Tibial nerve (tissue), 4 donors: ENCODE data around the gene SCFD1. TPM values are rescaled to one million over a fixed set of nuclear protein-coding genes. Genes with fewer than 3 reads are reported as not detected.

ENCODE experiments used
- DNase-seq, 2 donors: peaks; one replicate each; pipeline ENCODE4 v3.0.0-alpha.2; 2019; ENCODE audit warnings: low spot score in 2 of 2
- H3K27ac ChIP-seq, 4 donors: fragments of 200-600 bp; sonication (generic) in 3 of 4; one replicate each; pipeline ENCODE4 v1.5.1; 2017 to 2019; ENCODE audit warnings: mild to moderate bottlenecking in 1 of 4
- H3K27me3 ChIP-seq, 2 donors: fragments of 200-600 bp; sonication (generic) in 1 of 2; one replicate each; pipeline versions ENCODE4 v1.5.1 to v1.6.0; 2017 to 2019
- H3K36me3 ChIP-seq, 3 donors: fragments of 200-600 bp; sonication (generic); one replicate each; pipeline ENCODE4 v1.5.1; 2018 to 2019
- H3K4me1 ChIP-seq, 4 donors: fragments of 200-600 bp; sonication (generic) in 3 of 4; one replicate each; pipeline ENCODE4 v1.5.1; 2017 to 2019
- H3K4me3 ChIP-seq, 4 donors: fragments of 200-600 bp; sonication (generic) in 3 of 4; one replicate each; pipeline ENCODE4 v1.5.1; 2017 to 2019; ENCODE audit warnings: mild to moderate bottlenecking in 1 of 4, moderate library complexity in 1 of 4
- H3K9me3 ChIP-seq, 4 donors: fragments of 200-600 bp; sonication (generic) in 3 of 4; one replicate each; pipeline ENCODE4 v1.5.1; 2017 to 2019
- EP300 ChIP-seq, 2 donors: sonication (generic); formaldehyde crosslinking; IDR thresholded peaks; one replicate each; pipeline ENCODE4 v1.6.1; 2017; ENCODE audit warnings: antibody characterized with exemption in 2 of 2, mild to moderate bottlenecking in 1 of 2
- POLR2A ChIP-seq, 2 donors: fragments of 450-650 bp; IDR thresholded peaks; one replicate each; pipeline ENCODE4 v1.6.1; 2017; ENCODE audit warnings: antibody characterized with exemption in 2 of 2, mild to moderate bottlenecking in 2 of 2, moderate library complexity in 2 of 2
- WGBS, 2 donors: methylation state at CpG; one replicate each; pipeline ENCODE4 v1.1.5; 2018; 5-methylcytosine and 5-hydroxymethylcytosine counted together
- total RNA-seq, 4 donors: library from RNA; depleted of rRNA; stranded (reverse); fragments of >200 nt; gene quantifications; one replicate each; pipeline ENCODE4 v1.1.0, GENCODE V29; 2016
- TF ChIP-seq, protein P1 (sequence below), 5 experiments: fragments of 200-600 bp in 3 of 5; fragments of 450-650 bp in 2 of 5; sonication (generic) in 3 of 5; IDR thresholded peaks; one replicate each; pipeline ENCODE4 v1.5.1; 2016 to 2019; ENCODE audit warnings: antibody characterized with exemption in 5 of 5, mild to moderate bottlenecking in 3 of 5, moderate library complexity in 2 of 5

Gene SCFD1
- total RNA-seq, 4 donors from 2014 or later, result 44.1 to 131 (median 75.0) TPM

DNA sequence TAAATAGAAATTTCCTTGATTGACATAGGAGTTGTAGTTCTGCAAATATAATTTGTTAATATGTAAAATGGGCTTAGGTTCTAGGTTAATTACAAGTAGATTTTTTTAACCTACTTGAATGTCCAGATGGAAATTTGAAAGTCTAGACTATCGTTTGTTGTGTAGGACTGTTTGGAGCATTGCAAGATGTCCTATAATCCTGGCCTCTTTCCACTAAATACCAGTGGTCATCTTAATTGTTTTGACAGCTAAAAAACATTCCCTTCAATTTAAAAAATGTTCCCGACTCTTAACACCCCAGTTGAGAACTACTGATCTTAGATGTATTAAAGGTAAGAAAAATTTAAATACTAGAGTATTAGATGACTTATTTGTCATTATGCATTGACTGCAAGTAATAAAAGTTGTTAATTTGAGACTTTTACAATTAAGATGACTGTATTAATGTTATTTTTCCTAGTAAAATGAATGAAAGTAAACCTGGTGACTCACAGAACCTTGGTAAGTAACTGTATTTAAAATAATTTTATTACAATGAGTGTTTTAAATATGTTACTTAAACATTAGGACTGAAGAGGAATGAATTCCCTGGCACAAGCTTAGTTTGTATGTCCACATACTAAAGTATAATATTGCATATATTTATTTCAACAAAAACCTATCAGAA is 41.4 kb upstream of the SCFD1 start:
- Histone ChIP-seq H3K4me1 (peaks cover 0 to 3% (median 0%) of the 10 kb centered on the region in 4 donors), H3K36me3 (peaks cover 0 to 8% (median 0%) of the 10 kb centered on the region in 3 donors), H3K4me3 (no peak overlapping the region), H3K9me3 (peaks cover 0 to 4% (median 1%) of the 10 kb centered on the region in 4 donors), H3K27ac (no peak overlapping the region), H3K27me3 (no peaks in the 10 kb centered on the region)
- TF ChIP-seq EP300 (IDR thresholded peaks at IDR 0.05) (no peak), POLR2A (IDR thresholded peaks at IDR 0.05) (no peak)
- TF ChIP-seq, protein P1, sequence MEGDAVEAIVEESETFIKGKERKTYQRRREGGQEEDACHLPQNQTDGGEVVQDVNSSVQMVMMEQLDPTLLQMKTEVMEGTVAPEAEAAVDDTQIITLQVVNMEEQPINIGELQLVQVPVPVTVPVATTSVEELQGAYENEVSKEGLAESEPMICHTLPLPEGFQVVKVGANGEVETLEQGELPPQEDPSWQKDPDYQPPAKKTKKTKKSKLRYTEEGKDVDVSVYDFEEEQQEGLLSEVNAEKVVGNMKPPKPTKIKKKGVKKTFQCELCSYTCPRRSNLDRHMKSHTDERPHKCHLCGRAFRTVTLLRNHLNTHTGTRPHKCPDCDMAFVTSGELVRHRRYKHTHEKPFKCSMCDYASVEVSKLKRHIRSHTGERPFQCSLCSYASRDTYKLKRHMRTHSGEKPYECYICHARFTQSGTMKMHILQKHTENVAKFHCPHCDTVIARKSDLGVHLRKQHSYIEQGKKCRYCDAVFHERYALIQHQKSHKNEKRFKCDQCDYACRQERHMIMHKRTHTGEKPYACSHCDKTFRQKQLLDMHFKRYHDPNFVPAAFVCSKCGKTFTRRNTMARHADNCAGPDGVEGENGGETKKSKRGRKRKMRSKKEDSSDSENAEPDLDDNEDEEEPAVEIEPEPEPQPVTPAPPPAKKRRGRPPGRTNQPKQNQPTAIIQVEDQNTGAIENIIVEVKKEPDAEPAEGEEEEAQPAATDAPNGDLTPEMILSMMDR (IDR thresholded peaks at IDR 0.05), result no peak
- DNase-seq, result no peak
- 82 to 85% methylated on average over 2 of the region's 2 CpGs for WGBS, 2 donors

DNA sequence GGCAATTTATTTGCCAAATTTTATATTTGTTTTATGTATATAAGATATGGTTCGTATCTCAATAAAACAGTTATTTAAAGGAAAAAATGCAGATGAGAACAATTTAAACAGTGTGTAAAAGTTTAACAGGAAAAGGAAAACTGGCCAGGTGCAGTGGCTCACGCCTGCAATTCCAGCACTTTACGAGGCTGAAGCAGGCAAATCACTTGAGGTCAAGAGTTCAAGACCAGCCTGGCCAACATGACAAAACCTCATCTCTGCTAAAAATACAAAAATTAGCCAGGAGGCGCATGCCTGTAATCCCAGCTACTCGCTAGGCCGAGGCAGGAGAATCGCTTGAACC is 40.9 kb upstream of the SCFD1 start:
- Histone ChIP-seq H3K4me3 (no peak overlapping the region), H3K27me3 (no peaks in the 10 kb centered on the region), H3K9me3 (peaks cover 0 to 4% (median 1%) of the 10 kb centered on the region in 4 donors), H3K36me3 (peaks cover 0 to 13% (median 0%) of the 10 kb centered on the region in 3 donors), H3K27ac (no peak overlapping the region), H3K4me1 (peaks cover 0 to 3% (median 0%) of the 10 kb centered on the region in 4 donors)
- 83 to 89% methylated on average over 7 of the region's 7 CpGs for WGBS, 2 donors
- DNase-seq, result no peak
- TF ChIP-seq POLR2A (IDR thresholded peaks at IDR 0.05) (no peak), EP300 (IDR thresholded peaks at IDR 0.05) (no peak)
- TF ChIP-seq, protein P1 (IDR thresholded peaks at IDR 0.05), result no peak

DNA sequence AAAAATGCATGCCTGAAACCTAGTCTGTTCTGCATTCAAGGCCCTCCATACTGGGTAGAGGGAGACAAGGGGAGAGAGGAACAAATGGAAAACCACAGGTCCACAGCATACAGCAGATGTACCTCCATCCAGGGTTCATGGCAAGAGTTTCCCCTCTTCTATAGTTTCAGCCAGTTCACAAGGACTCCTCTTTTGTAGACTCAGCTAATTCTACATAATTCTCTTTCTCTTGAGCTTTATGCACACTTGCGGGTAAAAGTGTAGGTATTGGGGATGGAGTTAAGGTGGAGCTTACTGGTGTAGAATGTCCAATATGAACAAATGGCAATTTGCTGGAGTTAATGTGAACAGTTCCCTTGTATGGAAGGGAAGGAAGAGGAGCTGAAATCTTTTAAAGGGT is 39.7 kb upstream of the SCFD1 start:
- H3K27ac ChIP-seq, result no peak overlapping the region
- DNase-seq, result no peak
- H3K27me3 ChIP-seq, result no peaks in the 10 kb centered on the region
- H3K9me3 ChIP-seq, result peaks cover 0 to 4% (median 1%) of the 10 kb centered on the region in 4 donors
- TF ChIP-seq EP300 (IDR thresholded peaks at IDR 0.05), result no peak
- TF ChIP-seq, protein P1 (IDR thresholded peaks at IDR 0.05), result no peak
- TF ChIP-seq POLR2A (IDR thresholded peaks at IDR 0.05), result no peak
- WGBS, 2 donors, result 92 to 94% methylated on average over 1 of the region's 1 CpG
- peaks cover 0 to 3% (median 0%) of the 10 kb centered on the region in 4 donors for H3K4me1 ChIP-seq
- peaks cover 0 to 13% (median 0%) of the 10 kb centered on the region in 3 donors for H3K36me3 ChIP-seq
- H3K4me3 ChIP-seq, result no peak overlapping the region

DNA sequence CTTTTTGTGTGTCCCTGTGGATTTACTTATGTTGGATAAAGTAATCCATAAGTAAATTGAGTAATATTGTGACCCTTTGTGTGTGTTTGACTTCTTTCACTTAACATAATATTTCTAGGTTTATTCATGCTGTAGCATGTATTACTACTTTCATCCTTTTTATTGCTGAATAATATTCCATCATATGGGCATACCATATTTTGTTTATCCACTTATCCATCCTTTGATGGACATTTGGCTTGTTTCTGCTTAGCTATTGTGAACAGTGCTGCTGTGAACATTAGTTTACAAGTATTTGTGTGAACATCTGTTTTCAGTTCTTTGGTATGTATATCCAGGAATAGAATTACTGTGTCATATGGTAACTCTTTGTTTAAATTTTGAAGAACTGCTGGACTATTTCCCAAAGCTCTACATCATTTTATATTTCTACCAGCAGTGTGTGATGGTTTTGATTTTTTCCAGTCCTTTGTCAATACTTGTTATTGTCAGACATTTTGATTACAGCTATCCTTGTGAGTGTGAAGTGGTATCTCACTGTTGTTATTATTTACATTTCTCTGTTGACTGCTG is 38.0 kb upstream of the SCFD1 start:
- no peak overlapping the region for H3K4me3 ChIP-seq

DNA sequence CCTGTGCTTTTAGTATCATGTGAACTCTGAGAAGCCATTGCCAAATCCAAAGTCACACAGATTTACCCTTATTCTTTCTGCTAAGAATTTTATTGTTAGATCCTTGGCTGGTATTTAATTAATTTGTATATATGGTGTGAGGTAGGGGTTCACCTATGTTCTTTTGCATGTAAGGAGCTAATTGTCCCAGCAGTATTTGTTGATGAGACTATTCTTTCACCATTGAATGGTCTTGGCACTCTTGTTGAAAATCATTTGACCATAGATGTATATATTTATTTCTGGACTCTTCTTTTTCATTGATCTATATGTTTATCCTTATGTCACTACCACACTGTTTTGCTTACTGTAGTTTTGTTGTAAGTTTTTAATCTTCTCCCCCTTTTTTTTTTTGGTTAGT is 36.9 kb upstream of the SCFD1 start:
- Histone ChIP-seq H3K36me3 (peaks cover 0 to 21% (median 0%) of the 10 kb centered on the region in 3 donors), H3K9me3 (peaks cover 0 to 4% (median 1%) of the 10 kb centered on the region in 4 donors), H3K4me3 (no peak overlapping the region), H3K27ac (no peak overlapping the region), H3K27me3 (no peaks in the 10 kb centered on the region), H3K4me1 (no peaks in the 10 kb centered on the region)
- DNase-seq, result no peak
- TF ChIP-seq POLR2A (IDR thresholded peaks at IDR 0.05), result no peak
- TF ChIP-seq, protein P1 (IDR thresholded peaks at IDR 0.05), result no peak
- no peak for TF ChIP-seq EP300 (IDR thresholded peaks at IDR 0.05)

More for the DNA sequence above, 38.0 kb upstream of the SCFD1 start:
- DNase-seq, result no peak
- Histone ChIP-seq H3K9me3 (peaks cover 0 to 4% (median 1%) of the 10 kb centered on the region in 4 donors), H3K36me3 (peaks cover 0 to 13% (median 0%) of the 10 kb centered on the region in 3 donors), H3K27ac (no peak overlapping the region), H3K27me3 (no peaks in the 10 kb centered on the region), H3K4me1 (no peaks in the 10 kb centered on the region)
- TF ChIP-seq, protein P1 (IDR thresholded peaks at IDR 0.05), result no peak
- TF ChIP-seq POLR2A (IDR thresholded peaks at IDR 0.05), result no peak
- no peak for TF ChIP-seq EP300 (IDR thresholded peaks at IDR 0.05)
